ENCODE measurements around the gene PFN1. TPM values are rescaled to one million over a fixed set of nuclear protein-coding genes. Genes with fewer than 3 reads are reported as not detected.

The PFN1 gene
- total RNA-seq, 1 donor from 2014 or later, result 874 TPM

GRCh38 chr17:4970273-4970672 lies 21.9 kb upstream of the PFN1 start:
- Mint-ChIP-seq H3K4me3 (ENCODE audit: unreplicated experiment) (peak overlapping the region; percentile 37), H3K27me3 (ENCODE audit: unreplicated experiment) (peaks cover 12% of the 10 kb centered on the region), H3K9me3 (ENCODE audit: unreplicated experiment) (no peaks in the 10 kb centered on the region), H3K27ac (ENCODE audit: unreplicated experiment) (no peak overlapping the region), H3K36me3 (ENCODE audit: low read depth, unreplicated experiment) (peaks cover 51% of the 10 kb centered on the region), H3K4me1 (ENCODE audit: unreplicated experiment) (peaks cover 12% of the 10 kb centered on the region)
- TF ChIP-seq, protein P1, sequence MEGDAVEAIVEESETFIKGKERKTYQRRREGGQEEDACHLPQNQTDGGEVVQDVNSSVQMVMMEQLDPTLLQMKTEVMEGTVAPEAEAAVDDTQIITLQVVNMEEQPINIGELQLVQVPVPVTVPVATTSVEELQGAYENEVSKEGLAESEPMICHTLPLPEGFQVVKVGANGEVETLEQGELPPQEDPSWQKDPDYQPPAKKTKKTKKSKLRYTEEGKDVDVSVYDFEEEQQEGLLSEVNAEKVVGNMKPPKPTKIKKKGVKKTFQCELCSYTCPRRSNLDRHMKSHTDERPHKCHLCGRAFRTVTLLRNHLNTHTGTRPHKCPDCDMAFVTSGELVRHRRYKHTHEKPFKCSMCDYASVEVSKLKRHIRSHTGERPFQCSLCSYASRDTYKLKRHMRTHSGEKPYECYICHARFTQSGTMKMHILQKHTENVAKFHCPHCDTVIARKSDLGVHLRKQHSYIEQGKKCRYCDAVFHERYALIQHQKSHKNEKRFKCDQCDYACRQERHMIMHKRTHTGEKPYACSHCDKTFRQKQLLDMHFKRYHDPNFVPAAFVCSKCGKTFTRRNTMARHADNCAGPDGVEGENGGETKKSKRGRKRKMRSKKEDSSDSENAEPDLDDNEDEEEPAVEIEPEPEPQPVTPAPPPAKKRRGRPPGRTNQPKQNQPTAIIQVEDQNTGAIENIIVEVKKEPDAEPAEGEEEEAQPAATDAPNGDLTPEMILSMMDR (IDR thresholded peaks at IDR 0.05; ENCODE audit: unreplicated experiment), result no peak
- DNase-seq (ENCODE audit: low spot score), result no peak

- DNase-seq (ENCODE audit: low spot score), result no peak
- peaks cover 48% of the 10 kb centered on the region for H3K36me3 Mint-ChIP-seq (ENCODE audit: low read depth, unreplicated experiment)
- no peak overlapping the region for H3K4me3 Mint-ChIP-seq (ENCODE audit: unreplicated experiment)
- peaks cover 12% of the 10 kb centered on the region for H3K27me3 Mint-ChIP-seq (ENCODE audit: unreplicated experiment)
- TF ChIP-seq, protein P1 (IDR thresholded peaks at IDR 0.05; ENCODE audit: unreplicated experiment), result no peak
- H3K9me3 Mint-ChIP-seq (ENCODE audit: unreplicated experiment), result no peaks in the 10 kb centered on the region
- H3K27ac Mint-ChIP-seq (ENCODE audit: unreplicated experiment), result no peak overlapping the region
- peaks cover 12% of the 10 kb centered on the region for H3K4me1 Mint-ChIP-seq (ENCODE audit: unreplicated experiment)
Observed at GRCh38 chr17:4969551-4970173, 21.3 kb upstream of the PFN1 start.

- Mint-ChIP-seq H3K27ac (ENCODE audit: unreplicated experiment) (peak overlapping the region; percentile 61), H3K4me1 (ENCODE audit: unreplicated experiment) (peaks cover 12% of the 10 kb centered on the region)
Observed at GRCh38 chr17:4969047-4969550, 20.8 kb upstream of the PFN1 start.

GRCh38 chr17:4968486-4969046 lies 20.2 kb upstream of the PFN1 start:
- peaks cover 12% of the 10 kb centered on the region for H3K4me1 Mint-ChIP-seq (ENCODE audit: unreplicated experiment)
- peaks cover 9% of the 10 kb centered on the region for H3K27me3 Mint-ChIP-seq (ENCODE audit: unreplicated experiment)
- TF ChIP-seq, protein P1 (IDR thresholded peaks at IDR 0.05; ENCODE audit: unreplicated experiment), result no peak
- H3K9me3 Mint-ChIP-seq (ENCODE audit: unreplicated experiment), result no peaks in the 10 kb centered on the region
- DNase-seq (ENCODE audit: low spot score), result peak; percentile 32
- peak overlapping the region; percentile 61 for H3K27ac Mint-ChIP-seq (ENCODE audit: unreplicated experiment)
- no peak overlapping the region for H3K4me3 Mint-ChIP-seq (ENCODE audit: unreplicated experiment)
- peaks cover 38% of the 10 kb centered on the region for H3K36me3 Mint-ChIP-seq (ENCODE audit: low read depth, unreplicated experiment)

More at GRCh38 chr17:4969047-4969550, 20.8 kb upstream of the PFN1 start:
- H3K27me3 Mint-ChIP-seq (ENCODE audit: unreplicated experiment), result peaks cover 9% of the 10 kb centered on the region
- no peaks in the 10 kb centered on the region for H3K9me3 Mint-ChIP-seq (ENCODE audit: unreplicated experiment)
- H3K36me3 Mint-ChIP-seq (ENCODE audit: low read depth, unreplicated experiment), result peaks cover 43% of the 10 kb centered on the region
- DNase-seq (ENCODE audit: low spot score), result no peak
- H3K4me3 Mint-ChIP-seq (ENCODE audit: unreplicated experiment), result no peak overlapping the region
- TF ChIP-seq, protein P1 (IDR thresholded peaks at IDR 0.05; ENCODE audit: unreplicated experiment), result no peak

Measured in endothelial cell (in vitro differentiated cells).